ENCODE data around the gene SAMMSON. TPM values are rescaled to one million over a fixed set of nuclear protein-coding genes. Genes with fewer than 3 reads are reported as not detected.

The SAMMSON gene
- total and polyA plus RNA-seq, 2 of the 4 experiments (the other 2 are of a cell fraction) = not detected

- Histone ChIP-seq H4K91ac (ENCODE audit: insufficient read depth, low read depth, low read length) (peak overlapping the region; percentile 77), H3K23ac (ENCODE audit: low read depth, low read length) (peak overlapping the region; percentile 89; the same call in 1 of the 2 replicates), H3K79me1 (ENCODE audit: low read depth in 1 of 2, low read length in 2 of 2) (no peaks in the 10 kb centered on the region), H3K9me1 (ENCODE audit: insufficient read depth, low read length) (0 out of 2 replicates have a peak, but pooled peaks cover 4% of the 10 kb centered on the region), H2BK20ac (ENCODE audit: low read depth, low read length) (peak overlapping the region; percentile 96), H3K9ac (ENCODE audit: low read depth, low read length) (peak overlapping the region; percentile 87), H3K4ac (ENCODE audit: low read depth, low read length) (peak overlapping the region; percentile 91), H3K27me3 (ENCODE audit: control insufficient read depth, insufficient read depth, low read length) (no peaks in the 10 kb centered on the region; the same call in none of the 2 replicates), H4K8ac (ENCODE audit: low read depth in 2 of 2, low read length in 2 of 2) (peak overlapping the region; percentile 63 to 84), H3K18ac (ENCODE audit: low read depth, low read length) (peak overlapping the region; percentile 95), H2BK5ac (ENCODE audit: low read depth, low read length, poor library complexity, severe bottlenecking) (peak overlapping the region; percentile 50), H3K9me3 (ENCODE audit: control insufficient read depth, insufficient read depth, low read length) (no peaks in the 10 kb centered on the region), H4K20me1 (ENCODE audit: insufficient read depth, low read length) (no peaks in the 10 kb centered on the region), H3K4me2 (ENCODE audit: low read depth, low read length) (peak overlapping the region; percentile 58), H2AK5ac (ENCODE audit: low read depth, low read length) (peak overlapping the region; percentile 63), H3K56ac (ENCODE audit: extremely low read depth, insufficient read depth, low read length) (peak overlapping the region; percentile 70), H3K36me3 (ENCODE audit: control insufficient read depth, insufficient read depth, low read length) (no peaks in the 10 kb centered on the region), H3K4me3 (ENCODE audit: insufficient read depth, low read depth, low read length) (no peak overlapping the region; the same call in 1 of the 2 replicates), H2AFZ (replicated peaks; ENCODE audit: low read length, poor library complexity) (peak overlapping the region; percentile 69), H2BK15ac (ENCODE audit: low read depth, low read length) (peak overlapping the region; percentile 88; the same call in 1 of the 3 replicates), H2AK9ac (replicated peaks; ENCODE audit: low read depth, low read length, poor library complexity) (no peak overlapping the region), H3K4me1 (ENCODE audit: control insufficient read depth, insufficient read depth, low read length) (peaks cover 13% of the 10 kb centered on the region), H3K27ac (ENCODE audit: insufficient read depth, low read length) (peak overlapping the region; percentile 92), H4K5ac (ENCODE audit: low read depth, low read length) (peak overlapping the region; percentile 97), H2BK120ac (ENCODE audit: low read depth, low read length) (peak overlapping the region; percentile 96), H3K14ac (replicated peaks; ENCODE audit: low read depth, low read length) (peak overlapping the region; percentile 88)
- ChIA-PET POLR2A (ENCODE audit: unreplicated experiment) (no interaction called here), CTCF (no interaction called here)
- dilution Hi-C loops (cut with HindIII; ENCODE audit: low sequenced_read_pairs, unreplicated experiment) (no loop called here), in situ Hi-C loops (cut with MboI; ENCODE audit: low sequenced_read_pairs) (no loop called here), intact Hi-C loops (cut with micrococcal nuclease) (no loop called here)
- WGBS, 2 experiments (ENCODE audit: extremely low coverage in 2 of 2, insufficient read length in 1 of 2) = no CpG with 5 or more reads among the region's 3 CpGs
- BruUV-seq (replicated peaks) = no TSS peak
- ATAC-seq (ENCODE audit: low read depth) = peak; percentile 21
- TF ChIP-seq MAFK (IDR thresholded peaks at IDR 0.05; ENCODE audit: low read depth, low read length) = no peak
- no peak for TF ChIP-seq SMC3 (IDR thresholded peaks at IDR 0.05; ENCODE audit: low read depth, low read length)
- no peak for DNase-seq
Observed at GRCh38 chr3:69998759-69999139, 784 bp upstream of the SAMMSON start.
